Retinal pigment epithelial cell (primary cell): Measurements from ENCODE around the gene LRRC23.
"Not testable (repeated sequence)": the region's sequence is repeated elsewhere in the genome, so short reads cannot be mapped to it uniquely, and the experiment has no call there.

Experiments used
- DNase-seq: peaks from one replicate; pipeline ENCODE4 v3.0.0-alpha.2; 2010; ENCODE audit warnings: low read depth
- H3K4me3 ChIP-seq: 2 replicates; pipeline ENCODE4 v1.5.1; 2011; ENCODE audit warnings: mild to moderate bottlenecking, low read length, control low read depth, moderate library complexity
- CTCF ChIP-seq: conservative IDR thresholded peaks from 2 replicates; pipeline ENCODE4 v1.5.1; 2011; ENCODE audit warnings: low read depth, low read length, control low read depth, inconsistent platforms

LRRC23 gene

GRCh38 chr12:6902448-6902847, 2.2 kb upstream of the LRRC23 start:
- no peak for DNase-seq
- no peak for TF ChIP-seq CTCF
- no peak overlapping the region for H3K4me3 ChIP-seq

DNA sequence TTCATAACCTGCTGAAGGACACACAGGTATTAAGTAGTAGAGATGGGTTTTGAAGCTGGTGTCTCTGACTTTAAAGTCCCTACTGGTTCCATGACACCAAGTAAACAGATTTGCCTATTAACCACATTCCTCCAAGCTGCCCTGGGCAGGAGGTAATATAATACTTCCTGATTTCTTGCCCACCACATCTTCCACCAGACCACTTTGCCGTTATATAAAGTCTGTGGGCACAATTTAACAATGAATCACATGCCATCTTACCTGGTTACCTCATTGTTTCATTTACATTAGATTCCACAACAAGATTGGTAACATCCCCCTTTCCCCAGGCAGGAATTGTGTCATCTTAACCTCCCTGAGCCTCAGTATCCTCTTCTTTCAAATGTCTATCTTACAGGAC, 900 bp upstream of the LRRC23 start:
- no peak for TF ChIP-seq CTCF
- H3K4me3 ChIP-seq = no peak overlapping the region
- DNase-seq = no peak

GRCh38 chr12:6905414-6906040, 905 bp downstream of the LRRC23 start:
- no peak for TF ChIP-seq CTCF
- DNase-seq = no peak
- peak overlapping the region; percentile 71 for H3K4me3 ChIP-seq

GRCh38 chr12:6908141-6908540, 3.5 kb downstream of the LRRC23 start:
- H3K4me3 ChIP-seq, DNase-seq: not testable (repeated sequence)

DNA sequence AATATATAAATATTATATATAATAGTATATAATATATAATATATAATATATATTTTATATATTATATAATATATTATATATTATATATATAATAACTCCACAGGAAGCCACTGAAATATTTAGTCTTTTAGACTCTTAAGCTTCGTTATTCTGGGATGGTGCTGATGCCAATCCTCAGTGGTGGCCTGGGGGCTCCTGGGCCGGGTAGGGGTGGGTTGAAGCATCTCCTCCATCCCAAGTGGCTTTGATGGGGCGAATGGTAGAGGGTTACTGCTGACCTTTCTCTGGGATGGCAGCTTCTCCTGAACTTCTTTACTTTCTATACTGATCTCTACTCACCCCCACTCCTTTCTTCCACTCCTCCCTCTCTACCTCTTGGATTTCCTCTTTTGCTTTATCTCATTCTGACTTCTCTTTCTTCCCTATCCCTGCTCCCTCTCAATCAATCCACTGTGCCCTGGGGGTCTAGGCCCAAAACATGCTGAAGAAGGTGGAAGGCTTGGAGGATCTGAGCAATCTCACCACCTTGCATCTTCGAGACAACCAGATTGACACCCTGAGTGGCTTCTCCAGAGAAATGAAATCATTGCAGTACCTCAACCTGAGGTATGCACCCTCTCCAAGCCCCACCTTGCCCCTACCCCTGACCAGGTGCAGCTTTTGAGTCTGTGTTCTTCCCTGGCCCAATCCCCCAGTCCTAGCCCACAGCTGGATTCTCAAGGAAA, 5.0 kb downstream of the LRRC23 start:
- no peak for DNase-seq
- no peak overlapping the region for H3K4me3 ChIP-seq
- TF ChIP-seq CTCF = no peak

GRCh38 chr12:6912164-6912935, 7.7 kb downstream of the LRRC23 start:
- DNase-seq = no peak
- TF ChIP-seq CTCF = no peak
- H3K4me3 ChIP-seq = no peak overlapping the region

DNA sequence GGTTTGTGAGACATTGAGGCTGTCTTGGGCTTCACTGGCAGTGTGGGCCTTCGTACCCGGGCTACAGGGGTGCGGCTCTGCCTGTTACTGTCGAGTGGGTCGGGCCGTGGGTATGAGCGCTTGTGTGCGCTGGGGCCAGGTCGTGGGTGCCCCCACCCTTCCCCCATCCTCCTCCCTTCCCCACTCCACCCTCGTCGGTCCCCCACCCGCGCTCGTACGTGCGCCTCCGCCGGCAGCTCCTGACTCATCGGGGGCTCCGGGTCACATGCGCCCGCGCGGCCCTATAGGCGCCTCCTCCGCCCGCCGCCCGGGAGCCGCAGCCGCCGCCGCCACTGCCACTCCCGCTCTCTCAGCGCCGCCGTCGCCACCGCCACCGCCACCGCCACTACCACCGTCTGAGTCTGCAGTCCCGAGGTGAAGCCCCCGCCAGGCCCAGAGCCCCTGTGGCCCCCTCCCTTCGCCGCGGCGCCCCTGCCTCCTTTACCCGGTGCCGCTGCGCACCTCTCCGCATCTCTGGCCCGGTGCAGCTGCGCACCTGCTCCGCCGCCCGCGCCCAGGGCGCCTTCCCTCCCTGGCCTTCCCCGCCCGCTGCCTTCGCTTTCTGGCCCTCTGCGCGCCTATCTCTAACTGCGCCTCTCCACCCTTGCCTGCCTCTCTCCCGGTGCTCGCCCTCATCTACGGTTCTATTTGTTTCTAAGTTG, 9.8 kb downstream of the LRRC23 start, which contains the start of gene ENO2:
TSS of gene ENO2 (plus strand) at position 335 of the 701 bp plus-strand sequence. CDS start 1,253 bp downstream, outside the sequence.
- peak within 1 kb of the TSS; percentile 82 for H3K4me3 ChIP-seq
- no peak for DNase-seq
- no peak for TF ChIP-seq CTCF
